ENCODE results near the gene PTS.
"Not testable (repeated sequence)": the region's sequence is repeated elsewhere in the genome, so short reads cannot be mapped to it uniquely, and the experiment has no call there.

PTS gene

DNA sequence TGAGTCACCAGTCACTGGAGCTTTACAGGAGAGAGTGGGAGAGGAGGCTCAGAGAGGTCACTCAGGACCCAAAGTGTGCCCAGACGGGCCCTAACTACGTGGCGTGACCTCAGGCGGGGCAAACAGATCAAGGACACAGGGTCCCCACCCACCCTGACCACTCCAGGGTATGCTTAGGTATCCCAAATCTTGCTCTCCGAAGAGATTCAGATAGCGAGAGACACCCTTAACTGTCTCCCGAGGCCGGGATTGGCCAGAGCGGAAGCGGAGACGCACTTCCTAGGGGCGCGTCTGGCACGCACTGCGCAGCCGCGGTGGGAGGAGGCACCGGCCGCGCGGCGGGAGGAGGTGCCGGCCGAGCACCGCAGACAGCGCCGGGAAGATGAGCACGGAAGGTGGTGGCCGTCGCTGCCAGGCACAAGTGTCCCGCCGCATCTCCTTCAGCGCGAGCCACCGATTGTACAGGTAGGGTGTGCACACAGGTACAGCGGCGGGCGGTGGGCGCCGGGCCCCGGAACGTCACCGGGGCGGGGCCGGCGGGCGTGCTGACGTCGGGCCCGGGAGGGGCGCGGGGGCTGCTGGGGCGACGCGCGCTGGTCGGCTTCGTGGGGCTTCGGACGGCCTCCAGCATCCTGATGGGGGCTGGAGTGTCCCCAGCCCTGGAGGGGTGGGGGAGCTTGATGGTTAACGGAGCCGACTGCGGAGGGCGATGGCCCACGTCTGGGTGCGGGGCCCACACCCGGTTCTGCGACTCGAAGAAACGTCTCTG, at the start of gene PTS:
Gene PTS, plus strand, starts transcription at position 367 of the 769 bp plus-strand sequence. Its CDS starts 16 bp downstream, at position 383.
- DNase-seq (ENCODE audit: low spot score), result peak; percentile 90

DNA sequence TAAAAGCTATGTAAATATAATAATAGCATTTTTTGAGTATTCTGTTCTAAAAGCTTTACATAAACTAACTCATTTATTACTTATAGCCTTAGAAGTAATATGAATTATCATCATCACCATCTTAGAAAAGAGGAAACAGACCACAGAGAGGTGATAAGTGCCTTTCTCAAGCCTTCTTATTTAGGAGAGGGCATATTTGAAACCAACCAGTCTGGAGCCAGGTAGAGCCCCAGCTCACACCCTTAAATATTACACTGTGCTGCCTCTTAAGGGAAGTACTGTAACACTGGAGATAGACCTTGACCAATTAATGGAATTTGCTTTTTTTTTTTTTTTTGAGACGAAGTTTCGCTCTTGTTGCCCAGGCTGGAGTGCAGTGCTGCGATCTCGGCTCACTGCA, 48.6 kb upstream of the PTS start:
- no peak for DNase-seq (ENCODE audit: low spot score)

GRCh38 chr11:112178428-112178827, 47.8 kb upstream of the PTS start:
- DNase-seq (ENCODE audit: low spot score), result no peak

GRCh38 chr11:112178936-112179335, 47.3 kb upstream of the PTS start:
- DNase-seq (ENCODE audit: low spot score), result no peak

GRCh38 chr11:112179601-112180000, 46.6 kb upstream of the PTS start:
- DNase-seq (ENCODE audit: low spot score), result no peak

DNA sequence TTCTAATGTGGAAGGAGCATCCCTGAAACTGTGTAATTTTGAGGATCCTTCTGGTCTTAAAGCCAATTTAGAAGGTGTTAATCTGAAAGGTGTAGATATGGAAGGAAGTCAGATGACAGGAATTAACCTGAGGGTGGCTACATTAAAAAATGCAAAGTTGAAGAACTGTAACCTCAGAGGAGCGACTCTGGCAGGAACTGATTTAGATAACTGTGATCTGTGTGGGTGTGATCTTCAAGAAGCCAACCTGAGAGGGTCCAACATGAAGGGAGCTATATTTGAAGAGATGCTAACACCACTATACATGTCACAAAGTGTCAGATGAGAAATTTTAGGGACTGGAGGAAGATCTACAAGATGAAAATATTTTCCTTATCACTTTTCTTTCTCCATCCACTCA, 43.4 kb upstream of the PTS start:
- DNase-seq (ENCODE audit: low spot score), result no peak

GRCh38 chr11:112185883-112186282, 40.3 kb upstream of the PTS start:
- DNase-seq (ENCODE audit: low spot score), result no peak

DNA sequence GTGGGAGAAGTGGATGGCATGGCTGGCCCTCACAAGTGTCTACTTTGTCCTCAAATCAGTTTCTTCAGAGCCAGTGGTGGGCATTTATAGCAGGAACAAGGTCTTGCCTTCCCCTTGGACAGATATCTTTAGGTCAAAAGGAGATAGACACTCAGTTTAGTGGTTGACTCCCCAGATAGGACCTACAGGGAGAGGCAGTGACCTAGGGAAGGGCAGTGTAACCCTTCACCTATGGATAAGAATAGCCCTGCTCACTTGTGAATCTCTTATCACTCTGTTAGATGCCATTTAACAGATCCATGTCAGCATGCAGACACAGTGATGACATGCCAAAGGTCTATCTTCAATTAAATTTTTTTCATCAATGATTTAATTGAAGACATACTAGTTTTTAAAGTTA, 39.9 kb upstream of the PTS start:
- no peak for DNase-seq (ENCODE audit: low spot score)

- DNase-seq (ENCODE audit: low spot score), result not testable (repeated sequence)
Measured at GRCh38 chr11:112195113-112195512, 31.1 kb upstream of the PTS start.

DNA sequence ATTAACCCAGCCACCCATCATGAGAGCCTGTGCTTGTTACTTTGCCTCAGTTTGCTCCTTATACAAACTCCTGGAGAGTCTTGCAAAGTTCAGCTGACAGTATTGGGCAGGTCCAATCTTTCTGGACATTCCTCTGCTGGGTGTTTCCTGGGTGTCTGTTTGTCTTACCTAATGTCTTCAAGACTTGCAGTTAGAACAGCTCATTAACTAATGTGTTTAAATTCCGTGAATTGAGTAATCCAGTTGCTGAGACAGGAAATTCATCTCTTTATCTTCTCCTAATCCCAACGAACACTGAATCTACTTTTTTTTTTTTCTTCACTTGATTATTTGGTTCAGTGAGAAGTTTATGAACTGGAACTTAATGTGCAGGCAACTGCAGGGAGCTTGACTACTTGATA, 30.3 kb upstream of the PTS start:
- DNase-seq (ENCODE audit: low spot score), result no peak

DNA sequence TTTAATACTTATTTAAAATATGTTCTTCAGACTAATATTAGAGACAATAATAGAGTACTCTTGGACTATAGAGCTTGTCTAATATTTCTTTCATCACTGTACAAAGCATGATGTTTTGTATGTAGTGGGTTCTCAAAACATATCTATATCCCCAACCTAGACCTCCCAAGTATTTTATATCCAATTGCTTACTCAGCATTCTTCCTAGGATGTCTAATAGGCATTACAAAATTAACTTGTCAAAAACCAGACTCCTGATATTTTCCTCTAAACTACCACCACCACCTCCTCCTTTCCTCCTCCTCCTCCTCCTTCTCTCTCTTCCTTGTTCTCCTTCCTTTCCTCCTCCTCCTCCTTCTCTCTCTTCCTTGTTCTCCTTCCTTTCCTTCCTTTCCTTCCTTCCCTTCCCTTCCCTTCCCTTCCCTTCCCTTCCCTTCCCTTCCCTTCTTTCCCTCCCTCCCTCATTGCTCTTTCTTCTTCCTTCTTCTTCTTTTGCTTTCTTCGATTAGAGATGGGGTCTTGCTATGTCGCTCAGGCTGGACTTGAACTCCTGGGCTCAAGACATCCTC, 29.6 kb upstream of the PTS start:
- no peak for DNase-seq (ENCODE audit: low spot score)

- DNase-seq (ENCODE audit: low spot score), result not testable (repeated sequence)
Measured at GRCh38 chr11:112199101-112199500, 27.1 kb upstream of the PTS start.

GRCh38 chr11:112200252-112200651, 26.0 kb upstream of the PTS start:
- no peak for DNase-seq (ENCODE audit: low spot score)

DNA sequence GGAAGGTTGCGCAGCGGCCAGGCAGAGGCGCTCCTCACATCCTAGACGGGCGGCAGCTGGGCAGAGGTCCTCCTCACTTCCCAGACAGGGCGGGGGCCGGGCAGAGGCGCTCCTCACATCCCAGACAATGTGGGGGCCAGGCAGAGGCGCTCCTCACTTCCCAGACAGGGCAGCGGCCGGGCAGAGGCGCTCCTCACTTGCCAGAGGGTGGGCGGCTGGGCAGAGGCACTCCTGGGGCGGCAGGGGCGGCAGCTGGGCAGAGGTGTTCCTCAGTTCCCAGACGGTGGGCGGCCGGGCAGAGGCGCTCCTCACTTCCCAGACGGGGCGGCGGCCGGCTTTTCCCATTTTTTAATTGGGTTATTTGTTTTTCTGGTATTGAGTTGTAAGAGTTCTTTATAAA, 20.2 kb upstream of the PTS start:
- no peak for DNase-seq (ENCODE audit: low spot score)

GRCh38 chr11:112210890-112211289, 15.3 kb upstream of the PTS start:
- no peak for DNase-seq (ENCODE audit: low spot score)

DNA sequence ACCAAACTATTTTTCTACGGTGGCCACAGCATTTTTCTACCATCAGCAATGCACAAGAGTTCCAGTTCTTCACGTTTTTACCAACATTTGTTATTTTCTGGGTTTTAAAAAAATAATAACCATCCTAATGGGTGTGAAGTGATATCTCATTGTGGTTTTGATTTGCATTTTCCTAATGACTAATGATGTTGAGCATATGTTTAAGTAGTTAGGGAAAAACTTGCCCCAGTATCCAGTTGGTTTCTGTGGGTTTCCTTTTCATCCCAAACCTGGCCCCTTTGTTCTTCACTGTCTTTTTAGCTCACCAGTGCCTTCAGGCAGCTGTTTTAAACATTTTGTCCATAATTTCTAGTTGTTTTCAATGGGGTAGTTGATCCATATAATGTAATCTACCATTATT, 14.7 kb upstream of the PTS start:
- DNase-seq (ENCODE audit: low spot score), result no peak

- no peak for DNase-seq (ENCODE audit: low spot score)
Measured at GRCh38 chr11:112212290-112212689, 13.9 kb upstream of the PTS start.

DNA sequence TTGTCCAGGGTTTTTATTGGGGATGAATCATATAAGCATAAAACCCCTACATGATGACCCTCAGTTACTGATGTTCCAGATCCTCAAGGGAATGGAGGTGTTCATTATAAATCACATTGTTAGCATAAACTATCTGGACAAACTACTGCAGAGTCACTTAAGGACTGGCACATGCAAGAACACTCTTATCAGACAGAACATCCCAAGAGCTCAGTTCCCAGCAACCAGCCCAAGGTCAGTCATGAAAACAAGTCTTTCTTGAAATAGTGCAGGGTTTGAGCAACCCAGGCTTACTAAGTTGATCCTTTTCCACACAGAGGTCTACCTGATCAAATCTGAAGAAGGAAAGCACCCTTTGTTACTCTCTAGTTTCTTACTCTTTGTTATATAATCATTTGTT, 13.5 kb upstream of the PTS start:
- no peak for DNase-seq (ENCODE audit: low spot score)

DNA sequence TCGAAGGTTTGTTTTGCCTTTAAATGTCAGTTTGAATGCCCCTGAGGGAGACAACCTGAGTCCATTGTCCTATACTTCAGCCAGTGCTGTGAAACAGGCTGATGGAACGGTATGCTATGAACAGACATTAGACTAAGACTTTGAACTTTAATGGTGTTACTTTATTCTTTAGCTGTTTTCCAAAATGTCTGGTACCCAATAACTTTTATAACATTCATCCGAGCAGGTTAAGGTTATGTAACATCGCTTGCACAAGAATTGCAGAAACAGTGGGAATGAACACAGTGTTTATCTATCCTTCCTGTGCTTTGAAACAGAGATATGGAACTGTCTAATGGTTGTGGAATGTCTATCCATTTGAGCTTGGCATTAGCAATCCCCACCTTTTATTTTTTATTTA, 12.5 kb upstream of the PTS start:
- DNase-seq (ENCODE audit: low spot score), result no peak

DNA sequence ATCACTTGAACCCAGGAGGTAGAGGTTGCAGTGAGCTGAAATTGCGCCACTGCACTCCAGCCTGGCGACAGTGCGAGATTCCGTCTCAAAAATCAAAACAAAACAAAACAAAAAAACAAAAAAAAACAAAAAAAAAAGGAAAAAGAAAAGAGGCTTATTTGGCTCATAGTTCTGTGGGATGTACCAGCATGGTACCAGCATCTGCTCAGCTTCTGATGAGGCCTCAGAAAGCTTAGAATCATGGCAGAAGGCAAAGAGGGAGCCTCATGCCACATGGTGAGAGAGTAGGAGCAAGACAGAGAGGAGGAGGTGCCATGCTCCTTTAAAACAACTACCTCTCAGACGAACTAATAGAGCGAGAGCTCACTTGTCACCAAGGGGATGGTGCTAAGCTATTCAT, 10.6 kb upstream of the PTS start:
- DNase-seq (ENCODE audit: low spot score), result no peak

DNA sequence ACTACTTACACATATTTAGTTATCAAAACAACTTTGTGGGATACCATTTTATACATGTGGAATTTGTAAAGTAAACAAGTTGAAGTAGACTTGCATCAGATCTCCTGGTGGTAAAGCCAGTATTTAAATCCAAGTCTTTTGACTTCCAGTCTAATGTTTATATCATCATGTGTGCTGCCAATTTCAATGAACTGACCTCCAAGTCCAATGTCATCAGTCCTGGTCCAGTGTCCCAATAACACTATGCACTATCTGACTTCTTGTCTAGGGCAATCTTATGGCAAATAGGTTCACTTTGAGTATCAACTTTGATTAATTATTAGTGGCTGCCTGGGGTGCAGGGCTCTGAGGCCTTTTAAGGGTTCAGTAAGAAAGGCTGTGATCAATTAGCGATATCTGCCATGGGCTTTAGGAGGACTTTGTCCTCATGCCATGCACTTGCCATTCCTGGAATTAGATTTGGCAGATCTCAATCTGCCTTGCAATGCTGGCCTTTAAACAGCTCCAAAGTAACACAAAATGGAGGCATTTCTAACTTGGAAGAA, 9.6 kb upstream of the PTS start:
- no peak for DNase-seq (ENCODE audit: low spot score)

DNA sequence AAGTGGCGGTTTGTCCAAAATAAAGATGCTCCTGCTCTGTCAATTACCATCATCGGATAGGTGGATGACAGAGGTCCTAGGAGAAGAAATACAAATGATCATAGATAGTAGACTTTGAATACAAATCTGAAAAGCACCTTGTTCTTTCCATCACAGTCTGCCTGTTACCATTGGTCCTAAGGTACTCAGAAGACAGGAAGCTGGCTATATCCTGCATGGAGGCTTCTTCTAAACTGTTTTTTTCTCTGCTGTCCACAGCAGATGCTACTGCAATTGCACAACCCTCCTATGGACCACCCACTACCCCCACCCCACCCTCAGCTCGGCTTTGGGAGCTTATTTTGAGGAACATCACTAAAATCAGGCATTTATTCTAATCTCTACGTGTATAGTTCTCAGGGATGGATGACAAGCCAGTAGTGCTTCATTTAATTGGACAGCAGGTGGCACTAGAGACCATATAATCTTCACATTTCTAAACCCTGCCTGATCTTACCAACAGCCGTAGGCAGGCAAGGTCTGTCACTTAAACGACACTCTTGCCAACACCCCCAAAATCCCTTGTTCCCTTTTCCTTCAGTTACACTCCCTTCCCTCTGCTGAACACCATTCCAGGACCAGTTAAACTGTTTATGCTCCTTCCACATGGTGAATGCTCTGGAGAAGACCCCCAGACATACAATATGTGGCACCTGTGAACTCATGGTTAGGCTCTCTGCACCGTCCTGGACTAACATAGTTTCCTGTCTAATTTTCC, 6.6 kb upstream of the PTS start:
- DNase-seq (ENCODE audit: low spot score), result peak; percentile 61

DNA sequence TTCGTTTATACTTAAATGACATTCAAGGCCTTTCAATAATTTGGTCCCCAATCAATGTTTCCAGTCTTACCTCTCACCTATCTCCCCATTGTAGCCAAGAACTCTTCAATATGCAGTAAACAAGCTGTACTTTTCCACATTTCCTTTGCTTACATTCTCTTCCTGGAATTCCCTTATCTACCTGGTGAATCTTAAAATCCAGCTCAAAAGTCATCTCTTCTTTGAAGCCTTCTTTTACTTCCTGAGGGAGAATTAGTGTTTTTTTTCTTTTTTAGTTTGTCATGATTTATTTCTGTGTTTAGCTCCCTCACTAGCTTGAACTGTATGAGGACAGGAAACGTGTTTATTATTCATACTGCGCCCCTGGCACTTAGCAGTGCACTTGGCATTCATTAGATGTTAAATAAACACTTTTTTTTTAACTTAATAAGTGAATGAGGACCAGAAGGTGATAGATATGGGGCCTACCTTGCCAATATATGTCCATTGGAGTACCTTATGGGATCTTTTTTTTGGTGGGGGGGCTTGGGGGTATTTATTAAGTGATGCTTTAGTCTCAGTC, 4.9 kb upstream of the PTS start:
- DNase-seq (ENCODE audit: low spot score), result no peak
